Measurements from ENCODE around the gene CABYR. TPM values are rescaled to one million over a fixed set of nuclear protein-coding genes. Genes with fewer than 3 reads are reported as not detected.

CABYR gene
- total RNA-seq, 1 donor from 2014 or later, result 0.74 TPM

- Histone ChIP-seq H3K9me3 (no peaks in the 10 kb centered on the region), H3K27ac (no peak overlapping the region), H3K4me3 (no peak overlapping the region), H3K36me3 (peaks cover 0 to 7% of the 10 kb centered on the region in 2 donors), H3K4me1 (no peaks in the 10 kb centered on the region), H3K27me3 (no peaks in the 10 kb centered on the region)
- intact Hi-C loops (cut with DNase I), result no loop called here
- DNase-seq (ENCODE audit: extremely low spot score in 2 of 2), result no peak
- TF ChIP-seq CTCF (IDR thresholded peaks at IDR 0.05) (no peak), POLR2A (IDR thresholded peaks at IDR 0.05) (no peak)
Measured at GRCh38 chr18:24094561-24094960, 44.3 kb upstream of the CABYR start.

- Histone ChIP-seq H3K4me3 (no peak overlapping the region), H3K9me3 (no peaks in the 10 kb centered on the region), H3K27me3 (no peaks in the 10 kb centered on the region), H3K36me3 (peaks cover 0 to 7% of the 10 kb centered on the region in 2 donors), H3K27ac (no peak overlapping the region), H3K4me1 (no peaks in the 10 kb centered on the region)
- intact Hi-C loops (cut with DNase I), result no loop called here
- DNase-seq (ENCODE audit: extremely low spot score in 2 of 2), result no peak
- no peak for TF ChIP-seq POLR2AphosphoS5 (IDR thresholded peaks at IDR 0.05; ENCODE audit: insufficient read depth in 1 of 2, low read depth in 1 of 2)
- TF ChIP-seq POLR2A (IDR thresholded peaks at IDR 0.05), result no peak
- TF ChIP-seq CTCF (IDR thresholded peaks at IDR 0.05), result no peak
Measured at GRCh38 chr18:24095976-24096375, 42.9 kb upstream of the CABYR start.

GRCh38 chr18:24103320-24104021 is 35.4 kb upstream of the CABYR start:
- Histone ChIP-seq H3K4me1 (no peaks in the 10 kb centered on the region), H3K27me3 (no peaks in the 10 kb centered on the region), H3K4me3 (no peak overlapping the region), H3K27ac (no peak overlapping the region), H3K9me3 (no peaks in the 10 kb centered on the region), H3K36me3 (no peaks in the 10 kb centered on the region)
- TF ChIP-seq CTCF (IDR thresholded peaks at IDR 0.05) (no peak), POLR2AphosphoS5 (IDR thresholded peaks at IDR 0.05; ENCODE audit: insufficient read depth in 1 of 2, low read depth in 1 of 2) (no peak), POLR2A (IDR thresholded peaks at IDR 0.05) (no peak)
- intact Hi-C loops (cut with DNase I), result no loop called here
- DNase-seq (ENCODE audit: extremely low spot score in 2 of 2), result no peak

GRCh38 chr18:24104486-24104885 is 34.4 kb upstream of the CABYR start:
- intact Hi-C loops (cut with DNase I), result no loop called here
- TF ChIP-seq POLR2AphosphoS5 (IDR thresholded peaks at IDR 0.05; ENCODE audit: insufficient read depth in 1 of 2, low read depth in 1 of 2), result no peak
- DNase-seq (ENCODE audit: extremely low spot score in 2 of 2), result no peak
- H3K9me3 ChIP-seq, result no peaks in the 10 kb centered on the region
- no peak overlapping the region for H3K27ac ChIP-seq
- no peaks in the 10 kb centered on the region for H3K4me1 ChIP-seq
- H3K4me3 ChIP-seq, result no peak overlapping the region
- H3K27me3 ChIP-seq, result no peaks in the 10 kb centered on the region
- no peaks in the 10 kb centered on the region for H3K36me3 ChIP-seq

GRCh38 chr18:24108641-24109040 is 30.2 kb upstream of the CABYR start:
- Histone ChIP-seq H3K36me3 (no peaks in the 10 kb centered on the region), H3K4me3 (no peak overlapping the region), H3K4me1 (no peaks in the 10 kb centered on the region), H3K9me3 (no peaks in the 10 kb centered on the region), H3K27me3 (no peaks in the 10 kb centered on the region), H3K27ac (no peak overlapping the region)
- intact Hi-C loops (cut with DNase I), result no loop called here
- TF ChIP-seq POLR2A (IDR thresholded peaks at IDR 0.05), result no peak
- no peak for TF ChIP-seq CTCF (IDR thresholded peaks at IDR 0.05)
- TF ChIP-seq POLR2AphosphoS5 (IDR thresholded peaks at IDR 0.05; ENCODE audit: insufficient read depth in 1 of 2, low read depth in 1 of 2), result no peak
- no peak for DNase-seq (ENCODE audit: extremely low spot score in 2 of 2)
